ENCODE data around the gene FAM221B. TPM values are rescaled to one million over a fixed set of nuclear protein-coding genes. Genes with fewer than 3 reads are reported as not detected.

FAM221B gene, protein sequence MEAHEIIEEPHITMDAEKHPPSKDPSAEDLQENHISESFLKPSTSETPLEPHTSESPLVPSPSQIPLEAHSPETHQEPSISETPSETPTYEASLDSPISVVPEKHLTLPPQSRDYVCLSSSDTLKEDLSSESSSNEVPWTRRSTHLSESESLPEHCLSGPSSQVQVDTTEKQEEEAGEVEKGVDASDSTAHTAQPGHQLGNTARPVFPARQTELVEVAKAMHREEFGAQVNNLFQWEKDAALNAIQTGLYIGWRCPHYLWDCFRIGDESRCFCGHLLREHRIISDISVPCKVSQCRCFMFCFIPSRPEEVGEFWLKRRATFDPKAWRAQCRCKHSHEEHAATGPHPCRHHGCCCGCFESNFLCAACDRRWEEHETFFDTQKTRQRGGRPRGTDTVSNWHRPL
- total RNA-seq: not detected in 2 replicates

DNA sequence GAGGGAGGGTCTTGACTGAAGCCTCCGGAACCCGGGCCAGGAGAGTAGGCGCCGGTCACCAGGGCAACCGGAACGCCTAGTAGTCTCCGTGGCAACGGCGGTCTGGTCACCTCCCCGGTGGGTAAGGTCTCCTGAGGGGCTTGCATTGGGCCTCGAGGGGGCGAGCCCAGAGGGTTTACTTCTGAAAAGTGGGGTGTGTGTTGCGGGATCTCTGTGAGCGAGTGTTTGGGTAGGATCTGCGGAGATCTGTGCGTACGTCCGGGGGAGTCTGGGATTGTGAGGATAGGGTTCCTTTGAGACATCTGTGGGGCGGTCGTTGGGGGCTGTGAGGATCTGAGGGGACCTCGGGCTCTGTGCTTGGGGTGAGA is at the start of gene FAM221B:
Gene FAM221B, minus strand, starts transcription at position 17 of the 368 bp plus-strand sequence. CDS start 2,571 bp downstream, outside the sequence.

DNA sequence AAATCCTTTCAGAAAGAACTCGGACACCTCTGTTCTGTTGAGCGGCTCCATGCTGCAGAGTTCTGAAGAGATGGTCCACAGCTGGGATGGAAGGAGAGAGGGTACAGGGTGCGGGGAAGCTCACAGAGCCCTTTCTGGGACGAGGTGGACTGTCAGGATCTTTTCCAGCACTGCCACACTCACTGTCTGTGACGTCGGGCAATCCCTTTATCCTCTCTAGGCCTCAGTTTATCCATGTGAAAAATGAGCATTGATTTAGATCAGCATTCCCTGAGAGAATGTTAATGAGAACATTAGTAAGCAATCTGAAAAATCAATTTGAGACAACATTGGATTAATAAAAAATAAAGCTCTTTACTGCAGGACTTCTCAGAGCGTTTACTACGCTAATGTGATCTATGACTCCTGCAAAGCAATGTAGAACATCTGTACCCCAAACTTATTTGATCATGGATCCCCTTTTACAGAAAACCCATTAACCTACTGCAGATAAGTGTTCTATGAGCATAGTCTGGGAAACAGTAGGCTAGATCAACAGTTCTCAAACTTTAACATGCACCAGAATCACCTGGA is 41.9 kb upstream of the FAM221B start, which contains the start of gene OR13J1:
Gene OR13J1, minus strand, starts transcription at position 51 of the 573 bp plus-strand sequence. Its CDS starts 0 bp downstream, at position 51.

DNA sequence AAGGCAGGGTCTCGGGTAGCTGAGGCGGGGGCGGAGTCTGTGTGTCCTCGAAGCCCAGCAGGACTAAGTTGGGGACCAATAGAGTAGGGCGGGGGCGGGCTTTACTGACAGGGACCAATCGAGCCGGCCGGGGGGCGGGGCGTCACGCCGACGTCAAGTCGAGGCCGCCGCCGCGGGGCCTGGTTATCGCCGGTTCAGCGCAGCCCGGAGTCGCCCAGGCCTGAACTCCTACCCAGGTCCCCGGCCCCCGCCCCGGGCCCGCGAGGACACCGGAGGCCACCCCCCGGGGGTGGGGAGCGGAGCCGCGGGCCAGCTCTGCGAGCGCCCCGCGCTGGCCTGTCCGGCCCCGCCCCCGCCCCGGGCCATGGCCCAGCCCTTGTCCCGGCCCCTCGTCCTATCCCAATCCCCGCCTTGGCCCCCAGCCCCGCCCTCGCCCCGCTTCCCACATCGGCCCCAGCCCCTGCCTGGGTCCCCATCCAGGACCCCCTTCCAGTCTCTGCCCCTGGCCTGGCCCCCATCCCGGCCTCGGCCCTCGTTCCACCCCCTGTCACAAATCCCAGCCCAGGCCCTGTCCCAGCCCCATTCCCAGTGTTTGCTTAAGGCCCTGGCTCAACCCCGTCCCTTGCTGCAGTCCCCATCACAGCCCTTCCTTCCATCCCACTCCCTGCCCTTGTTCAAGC is 692 bp upstream of the FAM221B start, which contains the start of gene TMEM8B:
Gene TMEM8B, plus strand, starts transcription at position 145 of the 680 bp plus-strand sequence. Its CDS starts 220 bp downstream, at position 365.

DNA sequence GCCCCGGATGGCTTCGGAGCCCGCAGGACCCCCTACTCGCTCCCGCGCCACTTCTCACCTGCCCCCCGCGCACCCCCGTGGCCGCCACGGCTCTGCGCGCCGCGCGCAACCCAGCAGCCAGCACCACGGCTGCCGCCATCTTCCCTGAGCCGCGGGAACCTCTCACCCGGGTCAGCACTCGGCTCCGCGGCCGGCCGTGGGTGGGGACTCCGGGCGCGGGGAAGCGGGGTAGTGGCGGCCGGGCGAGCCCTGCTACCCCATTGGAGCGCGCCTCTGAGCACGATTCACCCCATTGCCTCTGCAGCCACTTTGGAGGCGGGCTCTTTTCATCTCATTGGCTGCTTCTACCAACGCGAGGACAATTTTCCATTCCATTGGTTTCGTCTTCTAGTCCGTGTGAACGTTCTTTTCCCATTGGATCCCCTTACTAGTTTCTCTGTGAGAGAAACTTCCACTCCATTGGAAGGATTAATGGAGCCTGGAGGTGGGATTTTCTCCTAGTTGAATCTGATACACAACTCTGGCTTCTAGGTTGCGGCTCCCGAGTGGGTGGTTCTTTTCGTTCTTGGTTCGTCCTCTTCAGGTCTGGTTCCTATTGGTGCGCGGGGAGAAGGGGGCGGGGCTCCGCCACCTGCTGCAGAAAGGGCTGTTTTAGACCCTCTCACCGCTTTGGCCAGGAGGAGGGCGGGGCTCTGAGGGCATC is 13.5 kb downstream of the FAM221B start, which contains the start of gene HINT2:
Gene HINT2, minus strand, starts transcription at position 202 of the 703 bp plus-strand sequence. Its CDS starts 63 bp downstream, at position 139.

DNA sequence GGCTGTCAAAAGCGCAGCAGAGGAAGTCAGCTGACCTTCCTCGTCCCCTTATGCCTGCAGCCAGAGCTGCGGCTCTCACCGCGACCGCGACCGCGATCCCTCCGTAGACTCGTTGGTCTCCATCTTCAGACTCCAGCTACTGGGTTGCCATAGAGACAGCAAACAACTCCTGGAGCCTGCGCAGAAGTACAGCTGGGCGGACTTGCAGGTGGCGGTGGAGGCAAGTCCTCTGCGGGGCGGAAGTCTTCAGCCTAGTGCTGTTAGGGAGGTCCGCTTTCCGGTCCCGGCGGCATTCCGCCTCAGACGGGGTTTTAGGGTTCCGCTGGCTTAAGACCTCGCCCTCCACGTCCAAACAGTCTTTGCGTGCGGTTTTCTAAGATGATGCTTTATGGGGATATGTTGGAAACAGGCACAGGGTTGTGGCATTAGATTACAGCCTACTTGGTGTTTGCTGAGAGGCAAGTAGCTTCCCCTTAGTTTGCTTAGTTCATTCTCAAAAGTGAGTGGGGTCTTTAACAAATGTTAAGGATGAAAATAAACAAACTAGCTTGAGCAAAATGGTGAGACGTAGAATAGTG is 16.4 kb downstream of the FAM221B start, which contains the start of gene SPAG8:
Gene SPAG8, minus strand, starts transcription at position 238 of the 578 bp plus-strand sequence. Its CDS starts 115 bp downstream, at position 123.

DNA sequence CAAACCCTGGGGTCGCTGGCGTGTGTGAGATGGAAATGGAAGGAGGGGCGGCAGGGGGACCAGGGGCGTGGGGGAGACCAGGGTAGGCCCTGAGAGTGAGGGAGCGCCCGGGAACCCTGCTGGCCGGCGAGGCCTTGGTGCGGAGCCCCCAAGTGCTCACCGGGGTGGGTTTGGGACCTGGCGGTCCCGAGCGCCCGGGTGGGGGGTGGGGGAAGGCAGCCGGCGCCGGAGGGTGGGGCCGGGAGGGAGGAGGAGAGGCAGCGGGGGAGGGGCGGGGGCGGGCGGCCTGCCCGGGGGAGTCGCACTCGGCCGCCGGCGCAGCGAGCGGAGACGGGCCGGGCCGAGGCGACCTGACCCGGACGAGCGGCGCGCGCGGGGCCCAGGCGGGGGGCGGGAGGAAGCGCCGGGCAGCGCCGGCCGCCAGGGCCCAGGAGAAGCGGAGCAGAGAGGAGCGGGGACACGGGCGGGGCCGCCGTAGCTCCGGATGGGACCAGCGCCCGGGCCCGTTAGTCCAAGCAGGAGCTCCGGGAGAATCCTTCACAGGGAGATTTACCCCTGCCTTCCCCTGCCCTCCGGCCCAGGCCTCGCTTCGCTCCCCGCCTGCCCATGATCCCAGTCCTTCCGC is 37.1 kb downstream of the FAM221B start, which contains the start of gene NPR2:
Gene NPR2, plus strand, starts transcription at position 295 of the 625 bp plus-strand sequence. CDS start 818 bp downstream, outside the sequence.

Other genes starting within 250 kb of the FAM221B start
- 17.8 and 21.0 TPM in 2 replicates for gene TESK1, start 223.5 kb downstream of the FAM221B start, total RNA-seq
- 2.1 and 3.3 TPM in 2 replicates for gene CD72, start 210.3 kb downstream of the FAM221B start, total RNA-seq
- not detected in 2 replicates for gene SIT1, start 177.8 kb downstream of the FAM221B start, total RNA-seq
- gene RMRP, start 170.7 kb downstream of the FAM221B start, total RNA-seq: 5,423 and 6,533 TPM in 2 replicates
- 17.2 and 26.8 TPM in 2 replicates for gene CCDC107, start 170.4 kb downstream of the FAM221B start, total RNA-seq
- 0.19 and 0.34 TPM in 2 replicates for gene ARHGEF39, start 163.5 kb downstream of the FAM221B start, total RNA-seq
- 3.5 and 3.9 TPM in 2 replicates for gene CA9, start 154.8 kb downstream of the FAM221B start, total RNA-seq
- gene TPM2, start 138.8 kb downstream of the FAM221B start, total RNA-seq: 721 and 812 TPM in 2 replicates
- 242 and 279 TPM in 2 replicates for gene TLN1, start 96.5 kb downstream of the FAM221B start, total RNA-seq
- gene CREB3, start 96.1 kb downstream of the FAM221B start, total RNA-seq: 51.6 and 54.9 TPM in 2 replicates
- 13.3 and 17.5 TPM in 2 replicates for gene GBA2, start 79.5 kb downstream of the FAM221B start, total RNA-seq
- 13.4 and 16.3 TPM in 2 replicates for gene RGP1, start 79.4 kb downstream of the FAM221B start, total RNA-seq
- not detected in 2 replicates for gene MSMP, start 74.5 kb downstream of the FAM221B start, total RNA-seq
- 31.5 and 39.7 TPM in 2 replicates for gene NPR2, start 37.1 kb downstream of the FAM221B start, total RNA-seq
- 1.4 TPM in 1 of 2 replicates, not detected in the other for gene SPAG8, start 16.5 kb downstream of the FAM221B start, total RNA-seq
- gene HINT2, start 13.7 kb downstream of the FAM221B start, total RNA-seq: 13.8 and 25.5 TPM in 2 replicates
- 3.6 and 3.7 TPM in 2 replicates for gene TMEM8B, start 496 bp upstream of the FAM221B start, total RNA-seq
- gene OR13J1, start 41.7 kb upstream of the FAM221B start, total RNA-seq: not detected in 2 replicates
- gene HRCT1, start 77.5 kb upstream of the FAM221B start, total RNA-seq: 2.4 and 2.6 TPM in 2 replicates
- gene SPAAR, start 80.8 kb upstream of the FAM221B start, total RNA-seq: 1.2 and 2.5 TPM in 2 replicates
- not detected in 2 replicates for gene OR2S2, start 129.4 kb upstream of the FAM221B start, total RNA-seq
- gene RECK, start 208.2 kb upstream of the FAM221B start, total RNA-seq: 24.3 and 29.1 TPM in 2 replicates